Esophagus muscularis mucosa (tissue), 4 donors: ENCODE measurements around the gene PARVB. TPM values are rescaled to one million over a fixed set of nuclear protein-coding genes. Genes with fewer than 3 reads are reported as not detected.

ENCODE experiments used
- DNase-seq: peaks from one replicate; pipeline ENCODE4 v3.0.0-alpha.2; 2017; ENCODE audit errors: extremely low spot score
- H3K27ac ChIP-seq, 4 donors: fragments of 200-600 bp; sonication (generic); replicated peaks in 1 of 4; 1 replicate in 3 of 4; 2 replicates in 1 of 4; pipeline ENCODE4 v1.5.1; 2016 to 2019; ENCODE audit warnings: mild to moderate bottlenecking in 1 of 4
- H3K27me3 ChIP-seq, 4 donors: fragments of 200-600 bp; sonication (generic); one replicate each; pipeline versions ENCODE4 v1.5.1 to v1.6.0; 2016 to 2019
- H3K36me3 ChIP-seq, 4 donors: fragments of 200-600 bp; sonication (generic); one replicate each; pipeline ENCODE4 v1.5.1; 2016 to 2019
- H3K4me1 ChIP-seq, 4 donors: fragments of 200-600 bp; sonication (generic); one replicate each; pipeline ENCODE4 v1.5.1; 2016 to 2019
- H3K4me3 ChIP-seq, 4 donors: fragments of 200-600 bp; sonication (generic); 1 replicate in 2 of 4; 2 replicates in 2 of 4; pipeline ENCODE4 v1.5.1; 2016 to 2019; ENCODE audit warnings: mild to moderate bottlenecking in 4 of 4, moderate library complexity in 1 of 4
- H3K9me3 ChIP-seq, 4 donors: fragments of 200-600 bp; sonication (generic); 1 replicate in 3 of 4; 2 replicates in 1 of 4; pipeline ENCODE4 v1.5.1; 2016 to 2019
- CTCF ChIP-seq, 3 experiments: fragments of 200-600 bp in 2 of 3; fragments of 450-650 bp in 1 of 3; sonication (generic) in 2 of 3; IDR thresholded peaks; one replicate each; pipeline ENCODE4 v1.5.1; 2017 to 2019; ENCODE audit warnings: antibody characterized with exemption in 3 of 3, mild to moderate bottlenecking in 2 of 3, moderate library complexity in 1 of 3
- EP300 ChIP-seq: sonication (generic); formaldehyde crosslinking; IDR thresholded peaks from one replicate; pipeline ENCODE4 v1.6.1; 2017; ENCODE audit warnings: antibody characterized with exemption
- POLR2A ChIP-seq: fragments of 450-650 bp; IDR thresholded peaks from one replicate; pipeline ENCODE4 v1.6.1; 2017; ENCODE audit warnings: antibody characterized with exemption, moderate library complexity, mild to moderate bottlenecking, low read depth
- POLR2AphosphoS5 ChIP-seq, 2 donors: sonication (generic); formaldehyde crosslinking; IDR thresholded peaks; one replicate each; pipeline ENCODE4 v1.6.1; 2017; ENCODE audit warnings: antibody characterized with exemption in 2 of 2
- WGBS: methylation state at CpG from one replicate; pipeline ENCODE4 v1.1.5; 2018; 5-methylcytosine and 5-hydroxymethylcytosine counted together
- intact Hi-C: fragments of 100-400 bp; cut with DNase I; formaldehyde crosslinking; loops from one replicate; pipeline ENCODE4 v1.15.1; 2023
- total RNA-seq, 4 donors: library from RNA; depleted of rRNA; stranded (reverse); fragments of >200 nt; gene quantifications; one replicate each; pipeline versions ENCODE4 v1.1.0 to v1.2.1, GENCODE V29; 2016

PARVB gene
- total RNA-seq, 4 donors from 2014 or later = 22.0 to 107 (median 45.5) TPM

- TF ChIP-seq POLR2A (no peak), CTCF (IDR thresholded peaks at IDR 0.05) (no peak), POLR2AphosphoS5 (IDR thresholded peaks at IDR 0.05) (no peak), EP300 (no peak)
- 73% methylated on average over 6 of the region's 9 CpGs for WGBS
- H3K9me3 ChIP-seq = no peaks in the 10 kb centered on the region
- DNase-seq = no peak
- no peak overlapping the region for H3K4me3 ChIP-seq
- H3K36me3 ChIP-seq = no peaks in the 10 kb centered on the region
- H3K27ac ChIP-seq = no peak overlapping the region
- peaks cover 0 to 17% (median 13%) of the 10 kb centered on the region in 4 donors for H3K4me1 ChIP-seq
- H3K27me3 ChIP-seq = peaks cover 0 to 62% (median 0%) of the 10 kb centered on the region in 4 donors
- intact Hi-C loops = no loop called here
These were observed 172.1 kb downstream of the PARVB start for GRCh38 chr22:44196241-44196640.

DNA sequence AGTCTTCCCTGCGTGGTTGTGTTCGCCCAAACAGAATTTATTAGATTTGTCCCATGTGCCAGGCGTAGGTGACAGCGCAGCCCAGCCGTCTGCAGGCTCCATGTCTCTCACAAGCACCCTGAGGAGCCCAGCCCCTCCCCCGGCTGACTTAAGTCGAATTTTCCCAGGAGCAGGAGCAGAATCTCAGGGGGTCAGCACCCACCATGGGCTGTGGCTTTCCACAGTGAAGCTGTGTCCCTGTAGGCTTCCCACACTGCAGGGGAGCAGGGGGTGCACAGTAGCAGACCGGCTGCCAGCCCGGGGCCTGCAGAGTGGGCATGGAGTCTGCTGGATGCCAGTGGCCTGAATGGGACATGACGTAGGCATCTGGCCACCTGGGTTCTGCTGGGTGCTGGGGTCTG is 172.6 kb downstream of the PARVB start:
- WGBS = 69% methylated on average over 8 of the region's 10 CpGs
- DNase-seq = no peak
- no peak for TF ChIP-seq EP300
- no peak for TF ChIP-seq CTCF (IDR thresholded peaks at IDR 0.05)
- TF ChIP-seq POLR2A = no peak
- no peak for TF ChIP-seq POLR2AphosphoS5 (IDR thresholded peaks at IDR 0.05)
- peaks cover 0 to 17% (median 13%) of the 10 kb centered on the region in 4 donors for H3K4me1 ChIP-seq
- H3K27ac ChIP-seq = no peak overlapping the region
- no peaks in the 10 kb centered on the region for H3K9me3 ChIP-seq
- H3K36me3 ChIP-seq = no peaks in the 10 kb centered on the region
- intact Hi-C loops = no loop called here
- peaks cover 0 to 65% (median 0%) of the 10 kb centered on the region in 4 donors for H3K27me3 ChIP-seq
- no peak overlapping the region for H3K4me3 ChIP-seq

DNA sequence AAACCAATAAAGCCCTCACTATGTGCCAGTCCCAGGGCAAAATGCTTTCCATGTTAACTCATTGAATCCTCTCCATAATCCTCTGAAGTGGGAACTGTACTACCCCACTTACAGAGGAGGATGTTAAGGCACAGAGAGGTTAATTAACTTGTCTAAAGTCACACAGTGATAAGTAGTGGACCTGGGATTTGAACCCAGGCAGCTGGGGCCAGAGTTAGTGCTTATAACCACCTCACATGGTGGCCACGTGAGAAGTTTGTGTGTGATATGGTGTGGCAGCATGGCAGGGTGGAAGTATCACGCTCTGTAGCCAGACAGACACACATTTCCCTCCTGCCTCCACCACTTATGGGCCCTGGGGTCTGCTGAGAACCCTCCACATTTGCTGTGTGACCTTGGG is 173.2 kb downstream of the PARVB start:
- H3K27me3 ChIP-seq = peaks cover 0 to 59% (median 0%) of the 10 kb centered on the region in 4 donors
- no peak for DNase-seq
- H3K4me3 ChIP-seq = no peak overlapping the region
- intact Hi-C loops = no loop called here
- H3K27ac ChIP-seq = no peak overlapping the region
- peaks cover 0 to 17% (median 13%) of the 10 kb centered on the region in 4 donors for H3K4me1 ChIP-seq
- no peaks in the 10 kb centered on the region for H3K36me3 ChIP-seq
- WGBS = 83% methylated on average over 1 of the region's 2 CpGs
- TF ChIP-seq POLR2AphosphoS5 (IDR thresholded peaks at IDR 0.05) (no peak), EP300 (no peak)
- H3K9me3 ChIP-seq = no peaks in the 10 kb centered on the region

DNA sequence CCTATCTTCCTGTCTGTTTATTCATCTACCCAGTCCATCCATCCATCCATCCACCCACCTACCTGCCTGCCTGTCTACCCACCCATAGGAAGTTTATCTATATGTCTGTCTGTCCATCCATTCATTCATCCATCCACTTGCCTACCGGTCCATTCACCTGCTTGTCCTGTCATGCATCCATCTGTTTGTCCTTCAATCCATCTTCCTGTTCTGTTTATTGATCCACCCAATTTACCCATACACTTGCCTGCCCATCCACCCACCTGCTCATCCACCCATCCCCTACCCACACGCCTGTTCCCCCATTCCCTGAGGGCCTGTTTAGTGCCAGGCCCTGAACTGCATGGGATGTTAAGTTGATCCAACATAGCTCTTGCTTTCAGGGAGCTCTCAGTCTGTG is 175.1 kb downstream of the PARVB start:
- intact Hi-C loops = no loop called here
- 92% methylated on average over 2 of the region's 2 CpGs for WGBS

GRCh38 chr22:44199866-44200265 is 175.8 kb downstream of the PARVB start:
- Histone ChIP-seq H3K27me3 (peaks cover 0 to 53% (median 0%) of the 10 kb centered on the region in 4 donors), H3K27ac (no peak overlapping the region), H3K9me3 (no peaks in the 10 kb centered on the region), H3K36me3 (no peaks in the 10 kb centered on the region), H3K4me3 (no peak overlapping the region), H3K4me1 (peaks cover 0 to 17% (median 13%) of the 10 kb centered on the region in 4 donors)
- no peak for TF ChIP-seq POLR2A
- DNase-seq = no peak
- intact Hi-C loops = no loop called here
- 95% methylated on average over 4 of the region's 5 CpGs for WGBS

More for the DNA sequence above, 175.1 kb downstream of the PARVB start:
- TF ChIP-seq EP300 (no peak), CTCF (IDR thresholded peaks at IDR 0.05) (no peak), POLR2A (no peak), POLR2AphosphoS5 (IDR thresholded peaks at IDR 0.05) (no peak)
- Histone ChIP-seq H3K4me3 (no peak overlapping the region), H3K27me3 (peaks cover 0 to 47% (median 0%) of the 10 kb centered on the region in 4 donors), H3K4me1 (peaks cover 0 to 17% (median 13%) of the 10 kb centered on the region in 4 donors), H3K9me3 (no peaks in the 10 kb centered on the region), H3K27ac (no peak overlapping the region), H3K36me3 (no peaks in the 10 kb centered on the region)
- DNase-seq = no peak

DNA sequence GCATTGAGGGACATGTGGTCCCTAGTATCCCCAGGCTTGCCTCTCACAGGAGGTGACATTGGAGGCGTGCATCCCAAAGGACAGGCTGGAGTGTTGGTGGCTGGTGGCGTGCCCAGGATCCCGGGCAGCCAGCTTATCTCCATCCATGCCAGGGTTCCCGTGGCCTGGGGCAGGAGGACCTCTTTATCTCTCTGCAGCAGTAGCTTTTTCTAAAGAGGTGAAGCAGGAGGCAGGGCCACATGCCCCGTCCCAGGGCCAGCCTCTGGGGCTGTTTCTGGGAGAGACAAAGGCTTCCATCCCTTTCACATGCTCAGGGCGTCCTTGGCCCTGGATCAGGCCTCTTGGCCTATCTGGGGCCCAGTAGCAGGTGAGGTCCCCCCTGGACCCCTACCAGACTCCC is 176.3 kb downstream of the PARVB start:
- intact Hi-C loops = no loop called here

More for the DNA sequence above, 176.3 kb downstream of the PARVB start:
- peaks cover 0 to 14% (median 11%) of the 10 kb centered on the region in 4 donors for H3K4me1 ChIP-seq
- TF ChIP-seq POLR2AphosphoS5 (IDR thresholded peaks at IDR 0.05) (no peak), CTCF (IDR thresholded peaks at IDR 0.05) (no peak), EP300 (no peak), POLR2A (no peak)
- no peak overlapping the region for H3K27ac ChIP-seq
- DNase-seq = no peak
- 83% methylated on average over 6 of the region's 6 CpGs for WGBS
- no peaks in the 10 kb centered on the region for H3K9me3 ChIP-seq
- H3K27me3 ChIP-seq = peaks cover 0 to 56% (median 0%) of the 10 kb centered on the region in 4 donors
- H3K4me3 ChIP-seq = no peak overlapping the region
- no peaks in the 10 kb centered on the region for H3K36me3 ChIP-seq
